Measurements from ENCODE around the gene PTPRG.

- TF ChIP-seq EZH2 (IDR thresholded peaks at IDR 0.05; ENCODE audit: insufficient read depth, poor library complexity, severe bottlenecking) (no peak), EZH2phosphoT487 (IDR thresholded peaks at IDR 0.05; ENCODE audit: insufficient read depth, low read depth) (no peak)
These were observed 598.3 kb downstream of the PTPRG start for GRCh38 chr3:62159709-62160092.

Data from GM23248 (cell line).